Fibroblast of lung (primary cell): ENCODE results near the gene CIB4. TPM values are rescaled to one million over a fixed set of nuclear protein-coding genes. Genes with fewer than 3 reads are reported as not detected.
"Not testable (repeated sequence)": the region's sequence is repeated elsewhere in the genome, so short reads cannot be mapped to it uniquely, and the experiment has no call there.

Source experiments
- DNase-seq, 2 donors: peaks; one replicate each; pipeline versions ENCODE4 v3.0.0 to v3.0.0-alpha.2; 2010; ENCODE audit warnings: low read depth in 2 of 2
- H2AFZ ChIP-seq: 2 replicates; pipeline ENCODE4 v1.5.1; 2012; ENCODE audit warnings: low read length, control low read depth, inconsistent platforms
- H3K27ac ChIP-seq: 2 replicates; pipeline ENCODE4 v1.5.1; 2011; ENCODE audit warnings: low read length, control low read depth; ENCODE audit not compliant: insufficient read depth
- H3K27me3 ChIP-seq: 2 replicates; pipeline ENCODE4 v1.5.1; 2011; ENCODE audit warnings: mild to moderate bottlenecking, low read length; ENCODE audit not compliant: control insufficient read depth, insufficient read depth
- H3K36me3 ChIP-seq: 2 replicates; pipeline ENCODE4 v1.5.1; 2011; ENCODE audit warnings: low read length; ENCODE audit not compliant: control insufficient read depth, insufficient read depth
- H3K4me1 ChIP-seq: 2 replicates; pipeline ENCODE4 v1.5.1; 2011; ENCODE audit warnings: low read length; ENCODE audit not compliant: control insufficient read depth, insufficient read depth; ENCODE audit errors: extremely low read depth
- H3K4me2 ChIP-seq: 2 replicates; pipeline ENCODE4 v1.5.1; 2011; ENCODE audit warnings: low read length, control low read depth; ENCODE audit not compliant: insufficient read depth; ENCODE audit errors: extremely low read depth
- H3K4me3 ChIP-seq, 4 experiments: fragments of 200-600 bp in 1 of 4; sonication (generic) in 1 of 4; replicated peaks in 1 of 4; 2 replicates each; pipeline ENCODE4 v1.5.1; 2011 to 2016; ENCODE audit warnings: low read length in 4 of 4, low read depth in 3 of 4, mild to moderate bottlenecking in 3 of 4, control low read depth in 2 of 4, inconsistent platforms in 1 of 4, mixed read lengths in 1 of 4; ENCODE audit not compliant: insufficient read depth in 1 of 4; ENCODE audit errors: control extremely low read depth in 1 of 4
- H3K79me2 ChIP-seq: 2 replicates; pipeline ENCODE4 v1.5.1; 2012; ENCODE audit warnings: mild to moderate bottlenecking, low read length, inconsistent platforms; ENCODE audit not compliant: control insufficient read depth, insufficient read depth
- H3K9ac ChIP-seq: 2 replicates; pipeline ENCODE4 v1.5.1; 2011; ENCODE audit warnings: mild to moderate bottlenecking, low read length, control low read depth; ENCODE audit not compliant: insufficient read depth
- H3K9me3 ChIP-seq: 2 replicates; pipeline ENCODE4 v1.5.1; 2012; ENCODE audit warnings: low read depth, low read length; ENCODE audit not compliant: control insufficient read depth, insufficient read depth
- H4K20me1 ChIP-seq: 2 replicates; pipeline ENCODE4 v1.5.1; 2011; ENCODE audit warnings: low read length; ENCODE audit not compliant: control insufficient read depth, insufficient read depth; ENCODE audit errors: extremely low read depth
- EZH2 ChIP-seq: IDR thresholded peaks from 2 replicates; pipeline ENCODE4 v1.5.1; 2012; ENCODE audit warnings: low read length, control low read depth, mild to moderate bottlenecking; ENCODE audit errors: missing control alignments
- polyA plus RNA-seq, 2 donors: library from polyadenylated mRNA; depleted of rRNA in 1 of 2; stranded (reverse) in 1 of 2; unstranded in 1 of 2; fragments of >200 nt; gene quantifications; 2 replicates each; pipeline ENCODE4 v1.2.1, GENCODE V29; 2011 to 2012; ENCODE audit warnings: missing spikeins in 1 of 2
- total RNA-seq: library from RNA; depleted of rRNA; stranded (reverse); fragments of >200 nt; gene quantifications from 2 replicates; pipeline ENCODE4 v1.2.1, GENCODE V29; 2014
- TF ChIP-seq, protein P1 (sequence below), 2 donors: IDR thresholded peaks in 1 of 2; conservative IDR thresholded peaks in 1 of 2; 1 replicate in 1 of 2; 2 replicates in 1 of 2; pipeline ENCODE4 v1.5.1; 2011 to 2012; ENCODE audit warnings: low read length in 2 of 2, control low read depth in 1 of 2, inconsistent platforms in 1 of 2, low read depth in 1 of 2, mild to moderate bottlenecking in 1 of 2

CIB4 gene
- total and polyA plus RNA-seq, 2 donors (not counting 1 experiment from before 2014, with no cell fraction given) = not detected

DNA sequence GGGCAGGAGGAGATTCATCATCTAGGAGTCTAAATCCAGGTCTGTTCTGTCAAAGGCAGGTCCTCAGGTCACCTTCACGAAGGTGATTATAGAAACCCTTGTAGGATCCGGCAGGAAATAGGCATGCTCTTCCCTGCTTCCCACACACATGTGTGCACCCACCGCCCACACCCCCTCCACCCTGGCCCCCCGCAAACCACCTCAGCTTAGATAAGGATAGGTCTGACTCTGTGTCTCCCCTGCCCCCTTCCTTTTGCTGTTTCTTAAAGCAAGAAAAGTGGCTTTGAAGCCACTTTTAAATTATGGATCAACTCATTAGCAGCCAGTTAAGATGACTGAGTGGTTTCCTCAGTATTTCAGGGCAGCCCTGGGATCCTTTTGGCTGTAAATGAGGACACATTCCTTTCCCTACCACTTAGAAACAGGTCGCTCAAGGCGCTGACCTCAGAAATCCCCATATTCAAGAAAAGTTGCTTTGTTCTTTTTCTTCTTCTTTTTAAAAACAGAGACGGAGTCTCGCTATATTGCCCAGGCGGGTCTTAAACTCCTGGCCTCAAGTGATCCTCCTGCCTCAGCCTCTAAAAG, 14.5 kb upstream of the CIB4 start:
- DNase-seq = no peak

DNA sequence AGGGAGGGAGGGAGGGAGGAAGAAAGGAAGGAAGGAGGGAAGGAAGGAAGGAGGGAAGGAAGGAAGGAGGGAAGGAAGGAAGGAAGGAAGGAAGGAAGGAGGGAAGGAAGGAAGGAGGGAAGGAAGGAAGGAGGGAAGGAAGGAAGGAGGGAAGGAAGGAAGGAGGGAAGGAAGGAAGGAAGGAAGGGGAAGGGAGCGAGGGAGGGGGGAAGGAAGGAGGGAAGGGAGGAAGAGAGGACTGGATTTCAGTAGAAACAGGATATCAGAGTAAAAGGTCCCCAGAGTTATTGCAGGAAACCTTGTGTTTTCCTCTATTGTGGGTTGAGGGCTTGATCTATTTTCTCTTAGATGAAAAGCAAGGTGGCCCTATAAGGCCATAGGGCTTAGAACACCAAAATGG, 14.0 kb upstream of the CIB4 start:
- not testable (repeated sequence) for H3K4me3 ChIP-seq, H3K9me3 ChIP-seq, H3K4me1 ChIP-seq, H3K4me2 ChIP-seq, H2AFZ ChIP-seq, H3K36me3 ChIP-seq, H3K79me2 ChIP-seq, H3K27ac ChIP-seq, H3K9ac ChIP-seq, DNase-seq, H4K20me1 ChIP-seq
- peaks cover 19% of the 10 kb centered on the region for H3K27me3 ChIP-seq

More for the DNA sequence above, 14.5 kb upstream of the CIB4 start:
- no peak overlapping the region for H3K4me2 ChIP-seq
- H3K27ac ChIP-seq = no peak overlapping the region
- no peaks in the 10 kb centered on the region for H3K79me2 ChIP-seq
- no peaks in the 10 kb centered on the region for H3K36me3 ChIP-seq
- no peaks in the 10 kb centered on the region for H4K20me1 ChIP-seq
- peaks cover 17% of the 10 kb centered on the region for H3K27me3 ChIP-seq
- H3K4me3 ChIP-seq = no peak overlapping the region
- no peak overlapping the region for H2AFZ ChIP-seq
- no peaks in the 10 kb centered on the region for H3K4me1 ChIP-seq
- H3K9ac ChIP-seq = no peak overlapping the region
- H3K9me3 ChIP-seq = no peaks in the 10 kb centered on the region
- no peak for TF ChIP-seq EZH2
- TF ChIP-seq, protein P1, sequence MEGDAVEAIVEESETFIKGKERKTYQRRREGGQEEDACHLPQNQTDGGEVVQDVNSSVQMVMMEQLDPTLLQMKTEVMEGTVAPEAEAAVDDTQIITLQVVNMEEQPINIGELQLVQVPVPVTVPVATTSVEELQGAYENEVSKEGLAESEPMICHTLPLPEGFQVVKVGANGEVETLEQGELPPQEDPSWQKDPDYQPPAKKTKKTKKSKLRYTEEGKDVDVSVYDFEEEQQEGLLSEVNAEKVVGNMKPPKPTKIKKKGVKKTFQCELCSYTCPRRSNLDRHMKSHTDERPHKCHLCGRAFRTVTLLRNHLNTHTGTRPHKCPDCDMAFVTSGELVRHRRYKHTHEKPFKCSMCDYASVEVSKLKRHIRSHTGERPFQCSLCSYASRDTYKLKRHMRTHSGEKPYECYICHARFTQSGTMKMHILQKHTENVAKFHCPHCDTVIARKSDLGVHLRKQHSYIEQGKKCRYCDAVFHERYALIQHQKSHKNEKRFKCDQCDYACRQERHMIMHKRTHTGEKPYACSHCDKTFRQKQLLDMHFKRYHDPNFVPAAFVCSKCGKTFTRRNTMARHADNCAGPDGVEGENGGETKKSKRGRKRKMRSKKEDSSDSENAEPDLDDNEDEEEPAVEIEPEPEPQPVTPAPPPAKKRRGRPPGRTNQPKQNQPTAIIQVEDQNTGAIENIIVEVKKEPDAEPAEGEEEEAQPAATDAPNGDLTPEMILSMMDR (conservative IDR thresholded peaks at IDR 0.05 in 1 of 2, IDR thresholded peaks at IDR 0.05 in 1 of 2; ENCODE audit: low read depth in 1 of 2, low read length in 2 of 2) = no peak

DNA sequence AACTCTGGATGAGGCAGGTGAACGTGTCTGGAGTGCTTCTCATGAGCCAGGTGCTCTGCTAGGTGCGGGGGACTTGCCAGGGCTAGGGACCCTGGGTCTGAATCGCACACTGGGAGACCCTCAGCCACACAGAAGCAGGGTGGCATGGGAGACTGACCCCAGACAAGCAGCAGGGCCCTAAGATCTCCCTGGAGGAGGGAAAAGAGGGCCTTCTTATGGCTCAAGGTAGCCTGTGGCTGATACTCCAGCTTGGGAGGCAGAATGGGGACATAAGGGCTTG, 12.8 kb upstream of the CIB4 start:
- Histone ChIP-seq H3K4me2 (no peak overlapping the region), H3K79me2 (no peaks in the 10 kb centered on the region), H3K27me3 (peaks cover 22% of the 10 kb centered on the region), H3K4me1 (no peaks in the 10 kb centered on the region), H3K9me3 (no peaks in the 10 kb centered on the region), H3K9ac (no peak overlapping the region), H2AFZ (no peak overlapping the region), H4K20me1 (no peaks in the 10 kb centered on the region), H3K4me3 (no peak overlapping the region), H3K27ac (no peak overlapping the region), H3K36me3 (no peaks in the 10 kb centered on the region)
- no peak for DNase-seq
- TF ChIP-seq EZH2 = no peak
- TF ChIP-seq, protein P1 (conservative IDR thresholded peaks at IDR 0.05 in 1 of 2, IDR thresholded peaks at IDR 0.05 in 1 of 2; ENCODE audit: low read depth in 1 of 2, low read length in 2 of 2) = no peak
